HG02642 (cell line): ENCODE data around the gene SLC30A3.

Experiments used
- ATAC-seq: cut with Tn5 transposase; IDR thresholded peaks from one replicate; pipeline ENCODE4 v1.9.1; 2021; ENCODE audit warnings: mild to moderate bottlenecking; ENCODE audit not compliant: unreplicated experiment, poor library complexity

Gene SLC30A3

DNA sequence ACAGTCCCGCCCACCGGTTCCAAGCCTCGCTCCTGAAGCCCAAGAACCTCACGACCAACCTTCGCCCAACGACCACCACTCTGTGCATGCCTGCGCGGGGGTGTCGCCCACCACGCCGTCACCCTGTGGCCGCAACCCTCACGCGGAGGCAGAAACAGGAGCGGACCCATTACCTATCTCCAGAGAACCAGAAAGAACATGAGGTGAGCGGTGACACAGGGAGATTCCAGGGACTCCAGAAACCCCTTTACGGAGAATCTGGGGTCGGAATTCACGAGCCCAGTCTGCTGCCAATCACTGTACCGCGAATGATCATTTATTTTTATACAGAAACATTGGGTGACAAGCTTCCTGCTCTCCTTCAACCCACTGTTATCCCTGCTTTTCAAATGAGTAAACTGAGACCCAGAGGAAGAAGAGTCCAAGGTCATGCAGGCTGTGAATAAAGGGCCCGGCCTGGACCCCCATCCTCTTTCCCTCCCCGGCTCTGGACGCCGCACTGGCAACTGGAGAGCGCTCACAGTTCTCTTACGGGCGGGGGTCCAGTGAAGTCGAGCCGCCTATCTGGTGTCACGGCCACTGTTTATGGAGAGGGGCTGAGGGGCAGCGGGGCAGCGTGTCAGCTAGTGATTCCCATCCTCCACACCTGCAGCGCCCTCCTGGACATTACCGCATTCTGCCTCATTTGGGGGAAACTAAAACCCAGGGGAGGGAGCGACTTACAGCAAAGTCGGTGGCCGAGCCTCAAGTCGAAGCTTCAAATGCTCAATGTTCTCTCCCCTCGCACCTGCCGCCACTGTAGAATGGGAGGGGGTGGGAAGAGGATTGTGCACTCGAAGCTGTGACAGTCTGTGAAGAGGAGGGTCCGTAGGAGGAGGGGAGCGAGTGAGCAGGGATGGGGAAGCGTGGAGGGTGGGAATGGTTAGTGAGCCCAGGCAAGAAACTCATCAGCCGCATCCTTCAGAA is 723 bp upstream of the SLC30A3 start:
- ATAC-seq, result no peak

DNA sequence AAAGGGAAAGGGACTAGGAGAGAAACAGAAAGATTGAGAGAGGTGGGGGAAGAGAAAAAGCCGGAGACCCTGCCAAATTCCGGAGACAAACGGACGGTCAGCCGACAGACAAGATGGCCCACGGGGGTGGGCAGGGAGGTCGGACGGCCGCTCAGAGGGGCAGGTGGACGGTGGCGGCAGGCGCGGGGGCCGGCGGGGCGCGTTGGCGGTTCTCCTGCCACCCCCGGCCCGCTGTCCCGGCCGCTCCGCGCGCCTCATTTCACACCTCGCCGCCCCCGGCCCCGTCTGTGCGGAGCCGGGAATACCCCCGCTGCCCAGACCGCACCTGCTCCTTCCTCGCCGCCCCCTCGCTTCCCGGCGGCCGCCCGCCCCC is 935 bp downstream of the SLC30A3 start:
- ATAC-seq, result no peak

DNA sequence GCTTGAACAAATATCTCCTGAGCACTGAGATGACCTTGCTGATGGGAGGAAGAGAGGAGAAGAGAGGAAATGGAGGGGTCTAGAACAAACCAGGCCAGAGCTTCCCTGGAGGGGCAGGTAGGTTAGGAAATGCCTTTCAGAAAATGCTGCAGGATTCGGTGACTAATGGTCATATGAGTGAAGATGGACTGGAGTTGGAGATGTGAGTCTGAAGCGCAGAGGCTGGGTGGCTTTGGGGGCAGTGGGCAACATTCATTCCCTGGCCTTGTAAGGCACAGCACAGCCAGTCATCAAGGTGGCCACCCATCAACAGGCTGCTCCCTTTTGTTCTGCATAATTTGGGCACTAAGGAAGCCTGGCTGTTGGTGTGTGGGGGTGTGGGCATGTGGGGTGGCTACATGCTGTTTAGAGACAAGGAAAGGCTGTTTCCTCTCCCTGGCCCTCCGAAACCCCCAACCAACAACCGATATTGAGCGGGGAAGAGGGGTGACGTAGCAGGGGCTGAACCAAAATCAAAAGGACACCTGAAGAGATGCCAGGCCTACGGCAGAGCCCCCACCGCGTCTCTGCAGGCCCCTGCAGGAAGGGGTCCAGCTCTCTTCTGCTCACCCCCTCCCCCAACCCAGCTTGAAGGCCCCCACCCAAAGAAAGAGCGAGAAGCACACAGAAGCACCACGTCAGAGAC is 1.5 kb downstream of the SLC30A3 start:
- no peak for ATAC-seq

DNA sequence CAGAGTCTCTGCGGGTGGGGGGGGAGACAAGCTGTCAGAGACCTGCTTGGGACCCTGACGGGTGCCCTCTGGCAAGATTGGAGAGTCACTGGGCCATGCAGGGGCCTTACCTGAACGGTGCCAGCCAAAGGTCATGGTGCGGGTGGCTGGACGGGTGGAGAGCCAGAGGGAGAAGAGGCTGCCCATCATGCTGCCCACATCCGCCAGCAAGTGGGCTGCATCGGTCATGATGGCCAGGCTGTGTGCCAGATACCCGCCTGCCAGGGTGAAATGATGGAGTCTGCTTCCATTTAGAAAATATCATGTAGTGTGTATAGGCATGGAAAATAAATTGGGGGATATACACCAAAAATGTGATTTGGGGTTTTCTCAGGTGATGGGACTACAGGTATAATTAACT is 4.8 kb downstream of the SLC30A3 start:
- no peak for ATAC-seq

DNA sequence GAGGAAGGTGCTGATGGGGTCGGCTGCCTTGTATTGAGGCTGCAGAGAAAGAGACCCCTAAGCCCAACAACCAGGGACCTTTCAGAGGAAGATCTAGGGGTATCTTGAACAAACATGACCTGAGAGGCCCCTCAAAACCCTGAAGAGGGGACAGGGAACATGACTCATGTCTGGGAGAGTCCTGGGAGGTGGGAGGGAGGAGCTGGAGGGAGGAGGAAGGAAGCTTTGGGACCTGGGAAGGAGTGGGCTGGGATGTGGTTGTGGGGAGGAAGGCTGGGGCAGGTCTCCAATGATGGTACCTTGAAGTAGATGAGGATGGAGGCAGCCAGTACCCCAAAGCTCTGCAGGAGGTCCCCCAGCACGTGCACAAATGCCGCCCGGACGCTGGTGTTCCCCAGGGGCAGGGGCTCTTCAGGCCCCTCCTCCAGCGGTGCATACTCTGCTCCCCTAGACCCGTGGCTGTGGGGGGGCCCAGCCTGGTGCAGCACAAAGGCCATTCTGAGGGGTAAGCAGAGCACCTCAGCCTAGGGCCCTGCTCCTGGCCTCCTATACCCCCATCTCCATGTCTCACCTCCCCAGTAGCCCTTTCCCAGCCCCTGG is 5.9 kb downstream of the SLC30A3 start:
- ATAC-seq, result no peak

DNA sequence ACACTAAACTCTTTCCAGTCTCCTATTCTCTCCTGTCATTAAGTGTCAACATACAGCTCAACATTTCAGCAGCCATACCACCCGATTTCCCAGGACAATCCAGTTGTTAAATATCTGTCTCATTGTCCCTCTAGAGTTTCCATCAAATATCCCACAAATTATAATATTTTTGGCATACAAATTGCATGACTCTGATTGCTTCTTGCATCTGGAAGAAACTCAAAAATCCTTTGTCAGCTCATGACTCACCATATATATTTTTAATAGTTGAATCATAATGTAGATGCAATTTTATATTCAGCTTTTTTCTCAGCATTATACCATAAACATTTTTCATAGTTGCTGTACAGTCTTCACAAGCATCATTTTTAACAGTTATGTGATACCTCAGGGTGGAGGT is 7.2 kb downstream of the SLC30A3 start:
- no peak for ATAC-seq

DNA sequence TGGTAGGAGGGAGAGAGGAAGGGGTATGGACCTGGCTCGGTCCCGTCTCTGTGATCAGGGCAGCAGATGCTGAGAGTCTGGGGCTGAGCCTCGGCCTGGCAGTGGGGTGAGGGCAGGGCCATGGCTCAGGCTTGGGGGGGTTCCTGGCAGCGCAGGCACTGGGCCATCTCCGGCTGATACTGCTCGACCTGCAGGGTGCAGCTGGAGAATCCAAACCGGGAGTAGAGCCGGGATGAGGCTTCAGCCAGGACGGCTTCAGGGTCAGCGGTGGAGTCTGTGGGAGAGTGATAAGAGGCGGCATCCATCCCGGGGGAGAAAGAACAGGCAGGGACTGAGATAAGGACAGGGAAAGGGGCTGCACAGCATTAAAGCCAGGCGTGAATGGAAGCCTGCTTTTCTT is 7.7 kb downstream of the SLC30A3 start:
- no peak for ATAC-seq

DNA sequence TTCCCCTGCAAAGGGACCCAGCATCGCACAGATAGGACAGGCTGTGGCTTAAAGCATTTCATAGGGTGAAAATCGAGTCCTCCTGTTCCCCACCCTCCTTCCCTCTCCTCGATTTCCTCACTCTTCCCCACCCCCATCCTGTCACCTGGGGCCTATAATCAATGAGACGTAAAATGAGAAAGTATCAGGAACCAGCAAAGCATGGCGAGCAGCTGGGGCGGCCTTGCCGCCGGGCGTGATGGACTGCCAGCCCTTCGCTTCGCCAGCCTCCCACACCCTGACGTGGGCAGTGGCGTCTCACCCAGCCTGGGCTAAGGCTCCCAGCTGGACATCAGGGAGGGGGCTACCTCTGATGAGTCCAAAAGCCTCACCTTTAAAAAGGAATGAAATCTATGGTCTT is 11.1 kb downstream of the SLC30A3 start:
- no peak for ATAC-seq

DNA sequence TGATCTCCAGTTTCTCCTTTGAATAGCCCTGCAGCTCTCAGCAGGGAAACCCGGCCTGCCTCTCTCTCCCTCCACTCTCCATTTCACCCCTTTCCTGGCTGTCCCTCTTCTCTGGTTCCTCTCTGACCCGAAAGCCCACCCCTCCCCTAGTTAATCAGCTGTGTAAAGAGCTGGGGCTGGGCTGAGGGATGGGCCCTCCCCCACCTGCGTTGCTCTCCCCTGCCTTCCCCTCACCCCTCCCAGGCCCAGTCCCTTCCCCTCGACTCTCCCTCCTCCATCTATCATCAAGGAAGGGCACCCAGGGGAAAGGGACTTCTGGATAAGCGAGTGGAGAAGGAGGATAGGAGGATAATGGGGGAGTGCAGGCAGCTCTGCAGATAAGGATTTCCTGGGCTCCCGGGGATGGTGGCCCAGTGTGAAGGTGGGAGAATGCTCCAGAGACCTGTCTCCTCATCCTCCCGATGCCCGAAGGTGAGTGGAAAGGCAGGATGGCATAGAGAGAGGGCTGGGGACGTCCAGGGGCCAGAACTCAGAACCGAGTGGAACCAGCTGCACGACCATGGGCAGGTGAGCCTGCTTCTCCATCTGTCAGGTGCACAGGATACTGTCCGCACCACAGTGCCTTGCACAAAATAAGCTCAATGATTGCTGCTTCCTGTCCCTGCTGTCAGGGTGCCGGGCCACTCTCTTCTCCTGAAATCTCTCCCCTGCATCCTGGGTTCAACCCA is 12.0 kb downstream of the SLC30A3 start:
- ATAC-seq, result no peak

DNA sequence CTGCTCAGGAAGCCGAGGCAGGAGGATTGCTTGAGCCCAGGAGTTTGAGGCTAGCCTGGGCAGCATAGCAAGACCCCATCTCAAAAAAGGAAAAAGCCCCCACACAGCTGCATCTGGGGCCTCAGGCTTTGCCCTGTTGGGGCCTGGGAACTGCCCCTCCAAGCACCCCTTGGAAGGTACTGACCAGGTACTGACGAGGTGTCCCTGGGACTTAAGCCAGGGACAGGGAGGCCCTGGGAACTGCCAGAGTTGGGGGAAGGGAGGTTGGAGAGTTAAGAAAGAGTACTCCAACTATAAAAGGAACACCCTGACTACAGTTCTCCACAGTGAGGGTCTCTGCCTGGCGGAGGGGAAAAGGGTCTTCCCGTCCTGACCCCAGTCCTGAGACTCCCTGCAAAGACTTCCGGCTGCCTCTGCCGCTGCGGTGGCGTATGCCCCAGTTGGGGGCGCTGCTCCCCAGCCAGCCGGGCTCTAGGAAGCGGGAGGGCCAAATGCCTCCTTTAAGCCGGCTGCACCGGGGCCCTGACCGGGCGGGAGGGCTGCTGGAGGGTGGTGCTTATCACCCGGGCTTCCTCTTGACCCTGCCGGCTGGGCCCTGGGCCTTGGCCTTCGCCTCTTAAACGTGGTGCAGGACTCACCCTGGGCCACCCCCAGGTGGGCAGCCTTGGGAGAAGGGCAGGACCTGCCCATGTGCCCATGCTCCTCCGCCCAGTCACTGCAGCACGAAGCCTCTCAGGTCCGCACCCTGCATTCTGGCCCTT is 12.8 kb downstream of the SLC30A3 start:
- no peak for ATAC-seq

DNA sequence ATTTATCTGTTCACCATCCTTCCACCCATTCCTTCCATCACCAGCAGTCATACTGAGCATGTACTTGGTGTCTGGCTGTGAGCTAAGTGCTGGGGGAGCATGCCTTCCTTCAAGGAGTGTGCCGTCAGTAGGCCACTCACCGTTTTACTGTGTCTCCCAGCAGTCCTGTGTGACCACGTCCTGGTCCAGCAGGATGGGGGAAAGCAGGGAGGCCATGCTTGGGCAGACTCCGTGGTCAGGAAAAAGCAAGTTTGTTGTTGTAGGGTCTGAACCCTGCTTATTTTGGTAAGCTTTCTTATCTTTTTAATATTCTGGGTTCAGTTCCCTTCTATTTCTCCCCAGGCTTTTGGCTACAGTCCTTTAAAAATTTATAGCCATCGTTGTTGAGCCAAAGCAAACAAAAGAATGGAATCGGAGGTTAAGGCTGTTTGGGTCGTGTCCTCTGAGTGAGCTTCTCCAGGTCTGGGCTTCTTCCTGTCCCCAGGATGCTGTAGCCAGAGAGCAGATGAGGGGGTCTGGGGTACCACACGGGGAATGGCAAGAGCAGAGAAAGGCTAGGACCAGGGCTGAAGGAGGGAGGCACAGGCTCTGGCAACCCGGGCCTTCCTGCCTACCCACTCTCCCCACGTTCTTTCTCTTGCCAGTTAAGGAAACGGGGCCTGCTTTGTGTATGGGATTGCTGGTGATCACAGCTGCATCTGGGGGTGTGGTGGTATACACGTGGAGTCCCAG is 13.5 kb downstream of the SLC30A3 start:
- ATAC-seq, result no peak

DNA sequence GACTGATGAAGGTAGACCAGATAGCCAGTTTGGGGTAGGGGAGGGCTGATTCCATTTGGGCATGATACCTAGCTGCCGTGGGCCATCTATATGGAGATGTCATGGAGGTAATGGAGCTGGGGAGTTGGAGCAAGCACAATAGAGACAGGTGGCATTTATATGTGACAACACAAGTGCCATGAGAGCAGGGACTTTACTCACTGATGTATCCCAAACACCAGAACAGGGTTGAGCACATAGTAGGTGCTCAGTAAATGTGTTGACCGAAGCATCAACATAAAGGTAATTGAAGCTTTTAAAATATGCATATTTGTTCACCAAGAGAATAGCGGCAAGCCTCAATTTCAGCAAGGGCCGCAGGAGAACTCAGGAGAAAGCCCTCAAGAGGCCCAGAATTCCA is 15.0 kb downstream of the SLC30A3 start:
- ATAC-seq, result no peak

DNA sequence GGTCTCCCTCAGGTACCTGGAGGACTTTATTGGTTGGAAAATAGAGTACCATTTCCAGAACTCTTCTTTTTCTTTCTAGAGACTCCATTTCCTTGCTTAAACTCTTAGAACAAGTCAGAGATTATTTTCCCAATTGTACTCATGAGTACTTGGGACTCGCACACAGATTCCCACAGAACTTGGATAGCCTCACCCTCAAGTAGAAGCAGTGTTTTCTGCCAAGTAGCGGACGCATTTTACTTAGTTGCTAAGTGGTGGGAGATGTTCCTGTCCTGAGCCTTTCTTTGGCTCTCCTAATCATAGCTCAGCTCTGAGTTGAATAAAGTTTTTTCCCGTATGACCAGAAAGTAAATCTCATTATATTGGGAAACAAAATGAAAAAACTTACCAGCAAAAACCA is 17.2 kb downstream of the SLC30A3 start:
- ATAC-seq, result no peak

DNA sequence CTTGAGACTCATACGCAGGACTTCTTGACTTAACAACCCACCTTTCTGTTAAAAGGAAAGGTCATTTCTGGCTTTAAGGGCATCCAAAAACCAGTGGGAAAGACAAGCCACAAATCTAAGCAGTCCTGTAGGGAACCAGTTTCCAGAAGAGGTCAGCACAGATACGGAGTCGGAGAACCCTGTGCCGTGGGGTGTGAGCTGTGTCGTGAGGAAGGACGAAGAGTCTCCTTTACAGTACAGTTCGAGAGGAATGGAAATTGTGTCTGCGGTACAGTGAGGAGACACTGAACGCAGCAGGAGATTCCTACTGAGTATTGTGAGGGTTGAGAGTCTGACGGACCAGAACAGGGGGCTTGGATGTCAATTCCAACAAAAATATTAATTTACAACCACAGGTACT is 17.7 kb downstream of the SLC30A3 start:
- no peak for ATAC-seq

DNA sequence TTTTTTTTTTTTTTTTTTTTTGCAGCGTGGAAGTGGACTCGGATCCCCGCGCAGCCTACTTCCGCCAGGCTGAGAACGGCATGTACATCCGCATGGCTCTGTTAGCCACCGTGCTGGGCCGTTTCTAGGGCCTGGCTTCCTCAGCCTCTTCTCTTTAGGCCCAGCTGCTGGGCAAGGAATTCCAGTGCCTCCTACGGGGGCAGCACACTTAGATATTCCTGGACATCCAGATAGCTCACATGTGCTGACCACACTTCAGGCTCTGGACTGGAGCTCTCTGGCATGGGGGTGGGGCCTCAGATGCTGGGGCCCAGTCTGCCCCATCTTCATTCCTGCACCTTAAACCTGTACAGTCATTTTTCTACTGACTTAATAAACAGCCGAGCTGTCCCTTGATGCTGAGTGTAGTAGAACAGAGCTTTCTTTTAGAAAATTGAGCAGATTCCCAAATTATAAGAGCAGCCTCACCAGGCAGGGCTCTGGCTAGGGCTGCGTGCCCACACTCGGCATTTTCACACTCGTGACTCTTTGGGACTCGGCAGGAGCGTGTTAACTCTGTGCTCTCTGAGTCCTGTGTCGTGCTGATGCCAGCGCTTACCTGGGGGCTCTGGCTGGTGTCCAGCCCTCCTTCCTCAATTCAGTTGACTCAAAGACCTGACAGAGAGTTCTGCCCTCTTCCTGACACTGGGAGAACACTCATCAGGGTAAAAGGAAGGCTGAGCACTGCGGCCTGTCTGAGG is 19.3 kb downstream of the SLC30A3 start:
- ATAC-seq, result no peak

DNA sequence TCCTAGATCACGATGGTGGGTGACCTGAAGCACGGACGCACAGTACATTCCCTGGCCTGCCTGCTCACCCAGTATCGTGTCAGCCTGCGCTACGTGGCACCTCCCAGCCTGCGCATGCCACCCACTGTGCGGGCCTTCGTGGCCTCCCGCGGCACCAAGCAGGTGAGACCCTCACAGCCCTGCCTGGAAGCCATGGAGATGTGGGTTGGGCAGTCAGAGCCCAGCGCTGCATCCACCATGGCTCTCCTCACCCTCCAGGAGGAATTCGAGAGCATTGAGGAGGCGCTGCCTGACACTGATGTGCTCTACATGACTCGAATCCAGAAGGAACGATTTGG is 20.3 kb downstream of the SLC30A3 start:
- no peak for ATAC-seq

DNA sequence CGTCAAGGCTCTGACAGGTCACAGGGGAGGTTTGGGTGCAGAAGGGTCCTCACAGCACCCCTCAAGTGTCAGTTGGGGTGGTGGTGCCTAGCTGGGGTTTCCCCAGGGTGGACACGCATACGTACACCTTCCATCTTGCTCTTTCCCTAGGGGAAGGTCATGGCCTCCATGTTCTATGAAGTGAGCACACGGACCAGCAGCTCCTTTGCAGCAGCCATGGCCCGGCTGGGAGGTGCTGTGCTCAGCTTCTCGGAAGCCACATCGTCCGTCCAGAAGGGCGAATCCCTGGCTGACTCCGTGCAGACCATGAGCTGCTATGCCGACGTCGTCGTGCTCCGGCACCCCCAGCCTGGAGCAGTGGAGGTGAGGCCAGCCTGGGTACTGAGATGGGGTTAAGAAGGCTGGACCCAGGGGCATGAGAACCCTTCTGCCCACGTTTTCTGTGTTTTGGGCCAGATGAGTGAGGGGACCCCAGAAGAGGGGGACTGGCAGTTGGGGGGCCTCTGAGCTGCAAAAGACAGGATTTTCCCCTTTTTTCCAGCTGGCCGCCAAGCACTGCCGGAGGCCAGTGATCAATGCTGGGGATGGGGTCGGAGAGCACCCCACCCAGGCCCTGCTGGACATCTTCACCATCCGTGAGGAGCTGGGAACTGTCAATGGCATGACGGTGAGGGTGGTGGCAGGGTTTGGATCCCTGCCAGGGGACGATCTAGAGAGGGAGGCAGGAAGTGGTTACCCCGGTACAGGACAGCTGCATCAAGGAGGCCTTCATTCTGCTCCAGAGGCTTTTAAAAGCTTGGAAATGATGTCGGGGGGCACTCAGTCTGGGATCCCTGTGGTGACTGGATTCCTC is 20.9 kb downstream of the SLC30A3 start:
- no peak for ATAC-seq

DNA sequence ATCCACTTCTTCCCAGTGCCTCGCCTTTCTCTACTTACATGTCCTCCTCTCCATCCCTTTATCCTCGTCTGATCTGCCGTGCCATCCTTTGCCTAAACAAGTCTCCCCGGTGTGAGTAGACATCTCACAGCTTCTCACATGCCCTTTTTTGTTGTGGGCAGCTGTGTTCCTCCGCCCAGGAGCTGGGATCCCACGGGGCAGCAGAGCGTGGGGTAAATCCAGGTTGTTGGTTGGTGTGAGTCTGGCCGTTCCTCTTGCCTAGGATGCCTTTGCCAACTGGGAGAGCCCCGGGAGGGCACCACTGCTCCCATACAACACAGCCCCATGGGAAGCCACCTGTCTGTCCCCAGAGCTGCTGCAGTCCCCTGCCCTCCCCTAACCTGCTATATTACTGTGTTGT is 22.4 kb downstream of the SLC30A3 start:
- no peak for ATAC-seq
